HEK293 (cell line): ENCODE measurements around the gene SRSF2.

Source experiments
- GLIS1 ChIP-seq: fragments of 450-650 bp; formaldehyde crosslinking; IDR thresholded peaks from 2 replicates; pipeline ENCODE4 v1.5.1; 2016; ENCODE audit warnings: missing biosample characterization, missing genetic modification characterization
- HOXA7 ChIP-seq: sonication (generic); formaldehyde crosslinking; IDR thresholded peaks from 2 replicates; pipeline ENCODE4 v1.8.1; 2022; ENCODE audit warnings: missing genetic modification reagents, borderline replicate concordance
- MYNN ChIP-seq: fragments of 450-650 bp; formaldehyde crosslinking; IDR thresholded peaks from 2 replicates; pipeline ENCODE4 v1.5.1; 2016; ENCODE audit warnings: missing biosample characterization, missing genetic modification characterization, borderline replicate concordance
- SETDB1 ChIP-seq: IDR thresholded peaks from one replicate; pipeline ENCODE4 v1.6.1; 2017; ENCODE audit warnings: mild to moderate bottlenecking, low read length, moderate library complexity, mixed read lengths; ENCODE audit not compliant: insufficient read length
- SP7 ChIP-seq: fragments of 450-650 bp; formaldehyde crosslinking; IDR thresholded peaks from 2 replicates; pipeline ENCODE4 v1.5.1; 2016; ENCODE audit warnings: missing biosample characterization, missing genetic modification characterization
- TCF7L2 ChIP-seq: IDR thresholded peaks from 2 replicates; pipeline ENCODE4 v1.6.1; 2011; ENCODE audit warnings: low read depth, mild to moderate bottlenecking, inconsistent platforms, low read length, moderate library complexity, borderline replicate concordance
- TSHZ1 ChIP-seq: fragments of 450-650 bp; formaldehyde crosslinking; IDR thresholded peaks from 2 replicates; pipeline ENCODE4 v1.5.1; 2016; ENCODE audit warnings: missing biosample characterization, missing genetic modification characterization, borderline replicate concordance
- YY2 ChIP-seq: fragments of 450-650 bp; formaldehyde crosslinking; IDR thresholded peaks from 2 replicates; pipeline ENCODE4 v1.5.1; 2016; ENCODE audit warnings: missing biosample characterization, missing genetic modification characterization
- ZBTB20 ChIP-seq: fragments of 450-650 bp; formaldehyde crosslinking; IDR thresholded peaks from 2 replicates; pipeline ENCODE4 v1.5.1; 2016; ENCODE audit warnings: missing biosample characterization, missing genetic modification characterization
- ZBTB7A ChIP-seq: fragments of 450-650 bp; formaldehyde crosslinking; IDR thresholded peaks from 2 replicates; pipeline ENCODE4 v1.5.1; 2016; ENCODE audit warnings: low read depth, missing biosample characterization, missing genetic modification characterization
- ZFP37 ChIP-seq: fragments of 450-650 bp; formaldehyde crosslinking; IDR thresholded peaks from 2 replicates; pipeline ENCODE4 v1.5.1; 2016; ENCODE audit warnings: missing biosample characterization, missing genetic modification characterization
- ZNF112 ChIP-seq: fragments of 450-650 bp; formaldehyde crosslinking; IDR thresholded peaks from 2 replicates; pipeline ENCODE4 v1.5.0; 2017; ENCODE audit warnings: missing biosample characterization, missing genetic modification characterization
- ZNF16 ChIP-seq: fragments of 450-650 bp; formaldehyde crosslinking; IDR thresholded peaks from 2 replicates; pipeline ENCODE4 v1.5.1; 2016; ENCODE audit warnings: low read depth, missing biosample characterization, missing genetic modification characterization
- ZNF184 ChIP-seq: fragments of 450-650 bp; IDR thresholded peaks from 2 replicates; pipeline ENCODE4 v1.5.1; 2018; ENCODE audit warnings: missing biosample characterization, mild to moderate bottlenecking, missing genetic modification characterization
- ZNF221 ChIP-seq: fragments of 450-650 bp; formaldehyde crosslinking; IDR thresholded peaks from 2 replicates; pipeline ENCODE4 v1.5.1; 2017; ENCODE audit warnings: missing biosample characterization, missing genetic modification characterization, borderline replicate concordance
- ZNF23 ChIP-seq: fragments of 450-650 bp; formaldehyde crosslinking; IDR thresholded peaks from 2 replicates; pipeline ENCODE4 v1.5.1; 2016; ENCODE audit warnings: missing biosample characterization, missing genetic modification characterization, borderline replicate concordance
- ZNF302 ChIP-seq: fragments of 450-650 bp; formaldehyde crosslinking; IDR thresholded peaks from 2 replicates; pipeline ENCODE4 v1.5.1; 2016; ENCODE audit warnings: missing biosample characterization, missing genetic modification characterization, low read depth
- ZNF350 ChIP-seq: fragments of 450-650 bp; formaldehyde crosslinking; IDR thresholded peaks from 2 replicates; pipeline ENCODE4 v1.5.0; 2017; ENCODE audit warnings: missing biosample characterization, mild to moderate bottlenecking, missing genetic modification characterization
- ZNF366 ChIP-seq: fragments of 450-650 bp; formaldehyde crosslinking; conservative IDR thresholded peaks from 2 replicates; pipeline ENCODE4 v1.5.1; 2016; ENCODE audit warnings: missing biosample characterization, missing genetic modification characterization
- ZNF391 ChIP-seq: fragments of 450-650 bp; formaldehyde crosslinking; IDR thresholded peaks from 2 replicates; pipeline ENCODE4 v1.5.1; 2016; ENCODE audit warnings: low read depth, missing biosample characterization, missing genetic modification characterization, borderline replicate concordance
- ZNF394 ChIP-seq: fragments of 450-650 bp; formaldehyde crosslinking; IDR thresholded peaks from 2 replicates; pipeline ENCODE4 v1.5.1; 2016; ENCODE audit warnings: missing biosample characterization, missing genetic modification characterization, mild to moderate bottlenecking, moderate library complexity, borderline replicate concordance
- ZNF433 ChIP-seq: fragments of 450-650 bp; formaldehyde crosslinking; IDR thresholded peaks from 2 replicates; pipeline ENCODE4 v1.5.1; 2016; ENCODE audit warnings: missing biosample characterization, missing genetic modification characterization, low read depth
- ZNF561 ChIP-seq: fragments of 450-650 bp; IDR thresholded peaks from 2 replicates; pipeline ENCODE4 v1.5.1; 2018; ENCODE audit warnings: missing biosample characterization, missing genetic modification characterization, borderline replicate concordance
- ZNF624 ChIP-seq: fragments of 450-650 bp; formaldehyde crosslinking; IDR thresholded peaks from 2 replicates; pipeline ENCODE4 v1.5.1; 2017; ENCODE audit warnings: missing biosample characterization, missing genetic modification characterization
- ZNF629 ChIP-seq: fragments of 450-650 bp; formaldehyde crosslinking; IDR thresholded peaks from 2 replicates; pipeline ENCODE4 v1.5.1; 2017; ENCODE audit warnings: missing biosample characterization, missing genetic modification characterization
- ZNF660 ChIP-seq: fragments of 450-650 bp; IDR thresholded peaks from 2 replicates; pipeline ENCODE4 v1.5.1; 2018; ENCODE audit warnings: missing biosample characterization, mild to moderate bottlenecking, missing genetic modification characterization
- ZNF707 ChIP-seq: fragments of 450-650 bp; formaldehyde crosslinking; IDR thresholded peaks from 2 replicates; pipeline ENCODE4 v1.5.1; 2016; ENCODE audit warnings: missing biosample characterization, missing genetic modification characterization
- ZNF792 ChIP-seq: fragments of 450-650 bp; formaldehyde crosslinking; IDR thresholded peaks from 2 replicates; pipeline ENCODE4 v1.5.1; 2016; ENCODE audit warnings: missing biosample characterization, missing genetic modification characterization
- ZSCAN16 ChIP-seq: fragments of 450-650 bp; formaldehyde crosslinking; IDR thresholded peaks from 2 replicates; pipeline ENCODE4 v1.5.1; 2016; ENCODE audit warnings: missing biosample characterization, missing genetic modification characterization
- TF ChIP-seq, protein P1 (sequence below): fragments of 450-650 bp; formaldehyde crosslinking; IDR thresholded peaks from 2 replicates; pipeline ENCODE4 v1.5.1; 2017; ENCODE audit warnings: missing biosample characterization, missing genetic modification characterization
- TF ChIP-seq, protein P2 (sequence below): fragments of 450-650 bp; formaldehyde crosslinking; IDR thresholded peaks from 2 replicates; pipeline ENCODE4 v1.5.1; 2017; ENCODE audit warnings: missing biosample characterization, mild to moderate bottlenecking, missing genetic modification characterization, moderate library complexity
- TF ChIP-seq, protein P3 (sequence below): fragments of 450-650 bp; formaldehyde crosslinking; IDR thresholded peaks from 2 replicates; pipeline ENCODE4 v1.5.1; 2016; ENCODE audit warnings: missing biosample characterization, missing genetic modification characterization

Gene SRSF2

GRCh38 chr17:76735586-76736348 is 1.4 kb downstream of the SRSF2 start (continued):
- no peak for TF ChIP-seq ZNF23 (tag by site-specific recombination)
- TF ChIP-seq ZNF366 (tag by site-specific recombination): no peak
- TF ChIP-seq ZNF561 (tag by site-specific recombination): no peak
- no peak for TF ChIP-seq ZSCAN16 (tag by site-specific recombination)
- no peak for TF ChIP-seq ZNF660 (tag by site-specific recombination)
- no peak for TF ChIP-seq ZNF302
- TF ChIP-seq ZNF391: 0 out of 2 replicates have a peak, but pooled peaks have one; percentile 30
- no peak for TF ChIP-seq ZNF350 (tag by site-specific recombination)
- peak; percentile 85; the same call in 1 of the 2 replicates for TF ChIP-seq ZFP37 (tag by site-specific recombination)
- TF ChIP-seq ZBTB20 (tag by site-specific recombination): peak; percentile 4; the same call in 1 of the 2 replicates
- no peak for TF ChIP-seq YY2 (tag by site-specific recombination)
- no peak for TF ChIP-seq ZNF184 (tag by site-specific recombination)
- TF ChIP-seq ZNF792 (tag by site-specific recombination): no peak
- no peak for TF ChIP-seq TCF7L2
- TF ChIP-seq, protein P1, sequence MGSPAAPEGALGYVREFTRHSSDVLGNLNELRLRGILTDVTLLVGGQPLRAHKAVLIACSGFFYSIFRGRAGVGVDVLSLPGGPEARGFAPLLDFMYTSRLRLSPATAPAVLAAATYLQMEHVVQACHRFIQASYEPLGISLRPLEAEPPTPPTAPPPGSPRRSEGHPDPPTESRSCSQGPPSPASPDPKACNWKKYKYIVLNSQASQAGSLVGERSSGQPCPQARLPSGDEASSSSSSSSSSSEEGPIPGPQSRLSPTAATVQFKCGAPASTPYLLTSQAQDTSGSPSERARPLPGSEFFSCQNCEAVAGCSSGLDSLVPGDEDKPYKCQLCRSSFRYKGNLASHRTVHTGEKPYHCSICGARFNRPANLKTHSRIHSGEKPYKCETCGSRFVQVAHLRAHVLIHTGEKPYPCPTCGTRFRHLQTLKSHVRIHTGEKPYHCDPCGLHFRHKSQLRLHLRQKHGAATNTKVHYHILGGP: no peak
- TF ChIP-seq SETDB1: no peak
- no peak for TF ChIP-seq TSHZ1 (tag by site-specific recombination)
- TF ChIP-seq ZNF629 (tag by site-specific recombination): no peak
- TF ChIP-seq ZNF433 (tag by site-specific recombination): no peak
- no peak for TF ChIP-seq ZNF707 (tag by site-specific recombination)
- no peak for TF ChIP-seq HOXA7 (CRISPR knock-in tag)
- peak; percentile 46; the same call in 1 of the 2 replicates for TF ChIP-seq SP7 (tag by site-specific recombination)
- TF ChIP-seq ZNF221 (tag by site-specific recombination): no peak
- peak; percentile 37; the same call in 1 of the 2 replicates for TF ChIP-seq ZNF394
- no peak for TF ChIP-seq ZBTB7A (tag by site-specific recombination)
- TF ChIP-seq ZNF624 (tag by site-specific recombination): no peak
- TF ChIP-seq, protein P2, sequence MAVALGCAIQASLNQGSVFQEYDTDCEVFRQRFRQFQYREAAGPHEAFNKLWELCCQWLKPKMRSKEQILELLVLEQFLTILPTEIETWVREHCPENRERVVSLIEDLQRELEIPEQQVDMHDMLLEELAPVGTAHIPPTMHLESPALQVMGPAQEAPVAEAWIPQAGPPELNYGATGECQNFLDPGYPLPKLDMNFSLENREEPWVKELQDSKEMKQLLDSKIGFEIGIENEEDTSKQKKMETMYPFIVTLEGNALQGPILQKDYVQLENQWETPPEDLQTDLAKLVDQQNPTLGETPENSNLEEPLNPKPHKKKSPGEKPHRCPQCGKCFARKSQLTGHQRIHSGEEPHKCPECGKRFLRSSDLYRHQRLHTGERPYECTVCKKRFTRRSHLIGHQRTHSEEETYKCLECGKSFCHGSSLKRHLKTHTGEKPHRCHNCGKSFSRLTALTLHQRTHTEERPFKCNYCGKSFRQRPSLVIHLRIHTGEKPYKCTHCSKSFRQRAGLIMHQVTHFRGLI (tag by site-specific recombination): no peak
- no peak for TF ChIP-seq GLIS1 (tag by site-specific recombination)
- TF ChIP-seq ZNF16: no peak
- no peak for TF ChIP-seq MYNN (tag by site-specific recombination)
- TF ChIP-seq, protein P3, sequence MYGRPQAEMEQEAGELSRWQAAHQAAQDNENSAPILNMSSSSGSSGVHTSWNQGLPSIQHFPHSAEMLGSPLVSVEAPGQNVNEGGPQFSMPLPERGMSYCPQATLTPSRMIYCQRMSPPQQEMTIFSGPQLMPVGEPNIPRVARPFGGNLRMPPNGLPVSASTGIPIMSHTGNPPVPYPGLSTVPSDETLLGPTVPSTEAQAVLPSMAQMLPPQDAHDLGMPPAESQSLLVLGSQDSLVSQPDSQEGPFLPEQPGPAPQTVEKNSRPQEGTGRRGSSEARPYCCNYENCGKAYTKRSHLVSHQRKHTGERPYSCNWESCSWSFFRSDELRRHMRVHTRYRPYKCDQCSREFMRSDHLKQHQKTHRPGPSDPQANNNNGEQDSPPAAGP (tag by site-specific recombination): 0 out of 2 replicates have a peak, but pooled peaks have one; percentile 71
- no peak for TF ChIP-seq ZNF112
